ENCODE results near the gene SYT1. TPM values are rescaled to one million over a fixed set of nuclear protein-coding genes. Genes with fewer than 3 reads are reported as not detected.

SYT1 gene
- total RNA-seq, 1 donor from 2014 or later: 0.79 TPM

- no peaks in the 10 kb centered on the region for H3K27me3 ChIP-seq (ENCODE audit: control insufficient read depth, insufficient read depth, low read length)
- no peak for FAIRE-seq
- no peak overlapping the region for H3K4me3 ChIP-seq (ENCODE audit: low read depth, low read length)
- no peak for TF ChIP-seq CTCF (IDR thresholded peaks at IDR 0.05; ENCODE audit: insufficient read depth, low read length, severe bottlenecking)
- no peaks in the 10 kb centered on the region for H3K36me3 ChIP-seq (ENCODE audit: control insufficient read depth, insufficient read depth, low read length)
- DNase-seq (ENCODE audit: low read depth): no peak
Measured at GRCh38 chr12:79283364-79283763, 418.8 kb downstream of the SYT1 start.

- no peaks in the 10 kb centered on the region for H3K27me3 ChIP-seq (ENCODE audit: control insufficient read depth, insufficient read depth, low read length)
- FAIRE-seq (no peak), DNase-seq (ENCODE audit: low read depth) (no peak)
- no peak for TF ChIP-seq CTCF (IDR thresholded peaks at IDR 0.05; ENCODE audit: insufficient read depth, low read length, severe bottlenecking)
- no peak overlapping the region for H3K4me3 ChIP-seq (ENCODE audit: low read depth, low read length)
- no peaks in the 10 kb centered on the region for H3K36me3 ChIP-seq (ENCODE audit: control insufficient read depth, insufficient read depth, low read length)
Measured at GRCh38 chr12:79288911-79289310, 424.3 kb downstream of the SYT1 start.

- FAIRE-seq (no peak), DNase-seq (ENCODE audit: low read depth) (no peak)
- no peak for TF ChIP-seq CTCF (IDR thresholded peaks at IDR 0.05; ENCODE audit: insufficient read depth, low read length, severe bottlenecking)
- Histone ChIP-seq H3K4me3 (ENCODE audit: low read depth, low read length) (no peak overlapping the region), H3K27me3 (ENCODE audit: control insufficient read depth, insufficient read depth, low read length) (no peaks in the 10 kb centered on the region), H3K36me3 (ENCODE audit: control insufficient read depth, insufficient read depth, low read length) (no peaks in the 10 kb centered on the region)
Measured at GRCh38 chr12:79291711-79292110, 427.1 kb downstream of the SYT1 start.

- DNase-seq (ENCODE audit: low read depth): no peak
- TF ChIP-seq CTCF (IDR thresholded peaks at IDR 0.05; ENCODE audit: insufficient read depth, low read length, severe bottlenecking): no peak
- Histone ChIP-seq H3K36me3 (ENCODE audit: control insufficient read depth, insufficient read depth, low read length) (no peaks in the 10 kb centered on the region), H3K27me3 (ENCODE audit: control insufficient read depth, insufficient read depth, low read length) (no peaks in the 10 kb centered on the region), H3K4me3 (ENCODE audit: low read depth, low read length) (no peak overlapping the region)
- FAIRE-seq: no peak
Measured at GRCh38 chr12:79294590-79294989, 430.0 kb downstream of the SYT1 start.

- no peak for FAIRE-seq
- no peak for TF ChIP-seq CTCF (IDR thresholded peaks at IDR 0.05; ENCODE audit: insufficient read depth, low read length, severe bottlenecking)
Measured at GRCh38 chr12:79295572-79295971, 431.0 kb downstream of the SYT1 start.

GRCh38 chr12:79296133-79296532 lies 431.6 kb downstream of the SYT1 start:
- DNase-seq (ENCODE audit: low read depth) (peak; percentile 68), FAIRE-seq (no peak)
- no peak for TF ChIP-seq CTCF (IDR thresholded peaks at IDR 0.05; ENCODE audit: insufficient read depth, low read length, severe bottlenecking)
- H3K27me3 ChIP-seq (ENCODE audit: control insufficient read depth, insufficient read depth, low read length): no peaks in the 10 kb centered on the region
- no peak overlapping the region for H3K4me3 ChIP-seq (ENCODE audit: low read depth, low read length)
- no peaks in the 10 kb centered on the region for H3K36me3 ChIP-seq (ENCODE audit: control insufficient read depth, insufficient read depth, low read length)

More at GRCh38 chr12:79295572-79295971, 431.0 kb downstream of the SYT1 start:
- Histone ChIP-seq H3K27me3 (ENCODE audit: control insufficient read depth, insufficient read depth, low read length) (no peaks in the 10 kb centered on the region), H3K36me3 (ENCODE audit: control insufficient read depth, insufficient read depth, low read length) (no peaks in the 10 kb centered on the region), H3K4me3 (ENCODE audit: low read depth, low read length) (no peak overlapping the region)
- no peak for DNase-seq (ENCODE audit: low read depth)

All from bronchial epithelial cell (primary cell).